ENCODE results near the gene H1-8. TPM values are rescaled to one million over a fixed set of nuclear protein-coding genes. Genes with fewer than 3 reads are reported as not detected.

H1-8 gene
- total RNA-seq, 6 donors from 2014 or later = not detected

DNA sequence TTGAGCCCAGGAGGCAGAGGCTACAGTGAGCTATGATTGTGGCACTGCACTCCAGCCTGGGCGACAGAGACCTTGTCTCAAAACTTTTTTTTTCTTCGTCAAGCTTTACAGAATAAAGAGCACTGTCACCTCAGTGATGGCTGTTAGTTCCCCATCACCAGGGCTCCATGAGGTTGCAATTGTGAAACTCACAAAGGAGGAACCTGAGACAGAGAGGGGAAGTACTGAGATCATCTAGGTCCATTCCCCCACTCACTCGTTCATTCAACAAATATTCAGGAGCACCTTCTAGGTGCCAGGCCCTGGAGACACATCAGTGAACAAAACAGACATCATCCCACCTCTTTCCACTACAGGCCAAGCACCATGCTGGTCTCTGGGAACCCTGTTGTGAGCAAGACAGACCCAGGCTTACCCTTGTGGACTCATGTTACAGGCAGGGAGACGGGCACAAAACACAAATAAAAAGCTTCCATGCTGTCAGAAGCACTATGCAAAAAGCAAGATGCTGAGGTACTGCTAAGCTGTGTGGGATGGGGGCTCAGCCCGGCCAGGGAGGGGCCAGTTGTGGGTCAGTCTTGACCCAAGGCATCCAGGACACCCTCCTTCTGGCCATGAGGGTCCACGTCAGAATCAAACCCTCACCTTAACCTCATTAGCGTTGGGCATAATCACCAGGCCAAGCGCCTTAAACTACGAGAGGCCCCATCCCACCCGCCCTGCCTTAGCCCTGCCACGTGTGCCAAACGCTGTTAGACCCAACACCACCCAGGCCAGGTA lies 16.7 kb upstream of the H1-8 start:
- peak in 1 of 2 donors; percentile 47 for DNase-seq
- H3K9me3 ChIP-seq = no peaks in the 10 kb centered on the region
- H3K27ac ChIP-seq = peak overlapping the region in 2 of 4 donors; percentile 28 to 41
- TF ChIP-seq, protein P1, sequence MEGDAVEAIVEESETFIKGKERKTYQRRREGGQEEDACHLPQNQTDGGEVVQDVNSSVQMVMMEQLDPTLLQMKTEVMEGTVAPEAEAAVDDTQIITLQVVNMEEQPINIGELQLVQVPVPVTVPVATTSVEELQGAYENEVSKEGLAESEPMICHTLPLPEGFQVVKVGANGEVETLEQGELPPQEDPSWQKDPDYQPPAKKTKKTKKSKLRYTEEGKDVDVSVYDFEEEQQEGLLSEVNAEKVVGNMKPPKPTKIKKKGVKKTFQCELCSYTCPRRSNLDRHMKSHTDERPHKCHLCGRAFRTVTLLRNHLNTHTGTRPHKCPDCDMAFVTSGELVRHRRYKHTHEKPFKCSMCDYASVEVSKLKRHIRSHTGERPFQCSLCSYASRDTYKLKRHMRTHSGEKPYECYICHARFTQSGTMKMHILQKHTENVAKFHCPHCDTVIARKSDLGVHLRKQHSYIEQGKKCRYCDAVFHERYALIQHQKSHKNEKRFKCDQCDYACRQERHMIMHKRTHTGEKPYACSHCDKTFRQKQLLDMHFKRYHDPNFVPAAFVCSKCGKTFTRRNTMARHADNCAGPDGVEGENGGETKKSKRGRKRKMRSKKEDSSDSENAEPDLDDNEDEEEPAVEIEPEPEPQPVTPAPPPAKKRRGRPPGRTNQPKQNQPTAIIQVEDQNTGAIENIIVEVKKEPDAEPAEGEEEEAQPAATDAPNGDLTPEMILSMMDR (IDR thresholded peaks at IDR 0.05) = no peak
- TF ChIP-seq POLR2AphosphoS5 (IDR thresholded peaks at IDR 0.05) (no peak), EP300 (IDR thresholded peaks at IDR 0.05) (no peak), POLR2A (IDR thresholded peaks at IDR 0.05) (no peak)
- H3K36me3 ChIP-seq = no peaks in the 10 kb centered on the region
- no peak overlapping the region for H3K4me3 ChIP-seq
- peaks cover 7 to 18% (median 8%) of the 10 kb centered on the region in 4 donors for H3K4me1 ChIP-seq
- WGBS, 2 donors = 79 to 80% methylated on average over 6 to 12 of the region's 12 CpGs
- H3K27me3 ChIP-seq = no peaks in the 10 kb centered on the region
- peak in 1 of 2 donors; percentile 74 for ATAC-seq (ENCODE audit: low FRiP score in 2 of 2)

DNA sequence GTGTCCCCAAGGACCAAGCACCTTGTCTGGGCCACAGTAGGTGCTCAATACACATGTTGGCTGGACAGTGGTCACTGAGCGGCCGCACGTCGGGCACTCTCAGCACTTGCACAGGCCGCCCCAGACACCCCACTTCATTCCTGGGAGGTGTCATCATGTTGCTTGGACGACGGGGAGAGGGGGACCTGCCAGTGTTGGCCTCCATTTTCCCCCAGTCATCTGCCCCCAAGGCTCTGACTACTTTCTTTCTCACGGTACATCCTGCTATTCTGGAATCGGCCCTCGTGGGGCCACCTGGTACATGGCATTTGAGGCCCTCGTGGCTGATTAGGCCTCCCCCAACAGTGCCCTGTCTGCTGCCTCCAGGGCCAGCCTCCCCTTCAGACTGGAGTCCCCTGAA lies 15.7 kb upstream of the H1-8 start:
- peaks cover 7 to 18% (median 8%) of the 10 kb centered on the region in 4 donors for H3K4me1 ChIP-seq
- DNase-seq (no peak), ATAC-seq (ENCODE audit: low FRiP score in 2 of 2) (no peak)
- no peaks in the 10 kb centered on the region for H3K9me3 ChIP-seq
- H3K27ac ChIP-seq = no peak overlapping the region
- no peaks in the 10 kb centered on the region for H3K27me3 ChIP-seq
- no peak overlapping the region for H3K4me3 ChIP-seq
- TF ChIP-seq POLR2A (IDR thresholded peaks at IDR 0.05) = no peak
- TF ChIP-seq EP300 (IDR thresholded peaks at IDR 0.05) = no peak
- TF ChIP-seq, protein P1 (IDR thresholded peaks at IDR 0.05) = no peak
- H3K36me3 ChIP-seq = no peaks in the 10 kb centered on the region
- 93 to 96% methylated on average over 9 to 11 of the region's 11 CpGs for WGBS, 2 donors

DNA sequence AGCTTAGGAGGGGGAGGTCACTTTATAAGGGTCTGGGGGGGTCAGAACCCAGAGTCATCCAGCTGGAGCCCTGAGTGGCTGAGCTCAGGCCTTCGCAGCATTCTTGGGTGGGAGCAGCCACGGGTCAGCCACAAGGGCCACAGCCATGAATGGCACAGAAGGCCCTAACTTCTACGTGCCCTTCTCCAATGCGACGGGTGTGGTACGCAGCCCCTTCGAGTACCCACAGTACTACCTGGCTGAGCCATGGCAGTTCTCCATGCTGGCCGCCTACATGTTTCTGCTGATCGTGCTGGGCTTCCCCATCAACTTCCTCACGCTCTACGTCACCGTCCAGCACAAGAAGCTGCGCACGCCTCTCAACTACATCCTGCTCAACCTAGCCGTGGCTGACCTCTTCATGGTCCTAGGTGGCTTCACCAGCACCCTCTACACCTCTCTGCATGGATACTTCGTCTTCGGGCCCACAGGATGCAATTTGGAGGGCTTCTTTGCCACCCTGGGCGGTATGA lies 14.3 kb upstream of the H1-8 start, which contains the start of gene RHO:
Gene RHO, plus strand, starts transcription at position 51 of the 512 bp plus-strand sequence. Its CDS starts 95 bp downstream, at position 146.
- TF ChIP-seq POLR2A (IDR thresholded peaks at IDR 0.05) (no peak), POLR2AphosphoS5 (IDR thresholded peaks at IDR 0.05) (no peak), EP300 (IDR thresholded peaks at IDR 0.05) (no peak)
- TF ChIP-seq, protein P1 (IDR thresholded peaks at IDR 0.05) = no peak
- Histone ChIP-seq H3K36me3 (no peaks in the 10 kb centered on the region), H3K27me3 (no peaks in the 10 kb centered on the region), H3K9me3 (no peaks in the 10 kb centered on the region), H3K27ac (no peak within 1 kb of the TSS), H3K4me3 (no peak within 1 kb of the TSS), H3K4me1 (peaks cover 7 to 18% (median 8%) of the 10 kb centered on the region in 4 donors)
- DNase-seq (no peak), ATAC-seq (ENCODE audit: low FRiP score in 2 of 2) (no peak)
- 88 to 96% methylated on average over 15 to 18 of the region's 18 CpGs for WGBS, 2 donors

DNA sequence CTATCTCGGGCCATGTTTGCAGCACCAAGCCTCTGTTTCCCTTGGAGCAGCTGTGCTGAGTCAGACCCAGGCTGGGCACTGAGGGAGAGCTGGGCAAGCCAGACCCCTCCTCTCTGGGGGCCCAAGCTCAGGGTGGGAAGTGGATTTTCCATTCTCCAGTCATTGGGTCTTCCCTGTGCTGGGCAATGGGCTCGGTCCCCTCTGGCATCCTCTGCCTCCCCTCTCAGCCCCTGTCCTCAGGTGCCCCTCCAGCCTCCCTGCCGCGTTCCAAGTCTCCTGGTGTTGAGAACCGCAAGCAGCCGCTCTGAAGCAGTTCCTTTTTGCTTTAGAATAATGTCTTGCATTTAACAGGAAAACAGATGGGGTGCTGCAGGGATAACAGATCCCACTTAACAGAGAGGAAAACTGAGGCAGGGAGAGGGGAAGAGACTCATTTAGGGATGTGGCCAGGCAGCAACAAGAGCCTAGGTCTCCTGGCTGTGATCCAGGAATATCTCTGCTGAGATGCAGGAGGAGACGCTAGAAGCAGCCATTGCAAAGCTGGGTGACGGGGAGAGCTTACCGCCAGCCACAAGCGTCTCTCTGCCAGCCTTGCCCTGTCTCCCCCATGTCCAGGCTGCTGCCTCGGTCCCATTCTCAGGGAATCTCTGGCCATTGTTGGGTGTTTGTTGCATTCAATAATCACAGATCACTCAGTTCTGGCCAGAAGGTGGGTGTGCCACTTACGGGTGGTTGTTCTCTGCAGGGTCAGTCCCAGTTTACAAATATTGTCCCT lies 13.4 kb upstream of the H1-8 start:
- DNase-seq = no peak
- Histone ChIP-seq H3K27me3 (no peaks in the 10 kb centered on the region), H3K27ac (no peak overlapping the region), H3K4me3 (no peak overlapping the region), H3K36me3 (no peaks in the 10 kb centered on the region), H3K9me3 (no peaks in the 10 kb centered on the region), H3K4me1 (peaks cover 7 to 18% (median 8%) of the 10 kb centered on the region in 4 donors)
- no peak for ATAC-seq (ENCODE audit: low FRiP score in 2 of 2)
- TF ChIP-seq EP300 (IDR thresholded peaks at IDR 0.05) (no peak), POLR2A (IDR thresholded peaks at IDR 0.05) (no peak), POLR2AphosphoS5 (IDR thresholded peaks at IDR 0.05) (no peak)
- TF ChIP-seq, protein P1 (IDR thresholded peaks at IDR 0.05) = no peak
- WGBS, 2 donors = 72 to 76% methylated on average over 11 to 12 of the region's 12 CpGs

Data from upper lobe of left lung (tissue), 6 donors.